Measurements from ENCODE around the gene EGFR.
"Not testable (repeated sequence)": the region's sequence is repeated elsewhere in the genome, so short reads cannot be mapped to it uniquely, and the experiment has no call there.

Gene EGFR

GRCh38 chr7:55016061-55016745 lies 2.6 kb upstream of the EGFR start:
- no peak for DNase-seq

GRCh38 chr7:55016746-55017090 lies 2.1 kb upstream of the EGFR start:
- no peak for DNase-seq

- no peak for DNase-seq
Measured at GRCh38 chr7:55017841-55018240, 976 bp upstream of the EGFR start.

GRCh38 chr7:55019191-55019690 lies 424 bp downstream of the EGFR start:
- no peak for DNase-seq

- no peak for DNase-seq
Measured at GRCh38 chr7:55019691-55020465, 1.1 kb downstream of the EGFR start.

- DNase-seq = no peak
Measured at GRCh38 chr7:55020466-55020871, 1.7 kb downstream of the EGFR start.

- DNase-seq = no peak
Measured at GRCh38 chr7:55021053-55021452, 2.2 kb downstream of the EGFR start.

- no peak for DNase-seq
Measured at GRCh38 chr7:55022002-55022985, 3.5 kb downstream of the EGFR start.

- DNase-seq = no peak
Measured at GRCh38 chr7:55023841-55024505, 5.2 kb downstream of the EGFR start.

- DNase-seq = no peak
Measured at GRCh38 chr7:55024776-55025175, 6.0 kb downstream of the EGFR start.

GRCh38 chr7:55026086-55026790 lies 7.4 kb downstream of the EGFR start:
- DNase-seq = no peak

- no peak for DNase-seq
Measured at GRCh38 chr7:55026867-55027490, 8.2 kb downstream of the EGFR start.

- no peak for DNase-seq
Measured at GRCh38 chr7:55028011-55028410, 9.2 kb downstream of the EGFR start.

GRCh38 chr7:55030314-55030713 lies 11.5 kb downstream of the EGFR start:
- DNase-seq = no peak

GRCh38 chr7:55031075-55031474 lies 12.3 kb downstream of the EGFR start:
- DNase-seq = no peak

GRCh38 chr7:55032069-55032699 lies 13.4 kb downstream of the EGFR start:
- DNase-seq = no peak

GRCh38 chr7:55033236-55033846 lies 14.5 kb downstream of the EGFR start:
- DNase-seq = no peak

- DNase-seq = no peak
Measured at GRCh38 chr7:55034776-55035175, 16.0 kb downstream of the EGFR start.

- DNase-seq = not testable (repeated sequence)
Measured at GRCh38 chr7:55035410-55035809, 16.6 kb downstream of the EGFR start.

- no peak for DNase-seq
Measured at GRCh38 chr7:55036950-55037736, 18.3 kb downstream of the EGFR start.

All from activated naive CD4-positive, alpha-beta T cell (primary cell).